Thymus (tissue), 11 donors: ENCODE measurements around the gene GRM1. TPM values are rescaled to one million over a fixed set of nuclear protein-coding genes. Genes with fewer than 3 reads are reported as not detected.

Source experiments
- DNase-seq, 9 donors: peaks; one replicate each; pipeline ENCODE4 v3.0.0-alpha.2; 2013; ENCODE audit warnings: low spot score in 9 of 9, low read depth in 6 of 9, missing footprints in 1 of 9
- H3K27ac ChIP-seq, 2 donors: one replicate each; pipeline ENCODE4 v1.5.1; 2013; ENCODE audit warnings: control low read depth in 1 of 2, low read depth in 1 of 2, low read length in 1 of 2, mild to moderate bottlenecking in 1 of 2, moderate library complexity in 1 of 2
- H3K27me3 ChIP-seq, 2 donors: one replicate each; pipeline ENCODE4 v1.5.1; 2013; ENCODE audit warnings: low read length in 1 of 2; ENCODE audit not compliant: control insufficient read depth in 2 of 2, insufficient read depth in 1 of 2
- H3K36me3 ChIP-seq, 2 donors: one replicate each; pipeline ENCODE4 v1.5.1; 2013; ENCODE audit warnings: low read length in 1 of 2, mild to moderate bottlenecking in 1 of 2, moderate library complexity in 1 of 2; ENCODE audit not compliant: control insufficient read depth in 2 of 2, insufficient read depth in 2 of 2
- H3K4me1 ChIP-seq, 2 donors: one replicate each; pipeline ENCODE4 v1.5.1; 2013; ENCODE audit warnings: low read length in 2 of 2; ENCODE audit not compliant: control insufficient read depth in 2 of 2, insufficient read depth in 2 of 2
- H3K4me3 ChIP-seq, 2 donors: one replicate each; pipeline ENCODE4 v1.5.1; 2013; ENCODE audit warnings: low read length in 2 of 2, control low read depth in 1 of 2, mild to moderate bottlenecking in 1 of 2
- H3K9me3 ChIP-seq, 2 donors: one replicate each; pipeline ENCODE4 v1.5.1; 2013; ENCODE audit warnings: low read length in 1 of 2, mild to moderate bottlenecking in 1 of 2; ENCODE audit not compliant: control insufficient read depth in 2 of 2, insufficient read depth in 1 of 2
- WGBS: extraction: QIAGEN DNeasy Blood & Tissue Kit; methylation state at CpG from one replicate; pipeline ENCODE4 v1.1.7; 2013; 5-methylcytosine and 5-hydroxymethylcytosine counted together
- polyA plus RNA-seq: library from polyadenylated mRNA; stranded (reverse); fragments of 200-250 nt; gene quantifications from one replicate; pipeline ENCODE4 v1.2.3, GENCODE V29; 2013
- total RNA-seq: library from RNA; stranded (reverse); fragments of 120-200 nt; gene quantifications from one replicate; pipeline ENCODE4 v1.2.4, GENCODE V29; 2013
- donor health status: healthy.

The GRM1 gene
- total and polyA plus RNA-seq, 2 donors: under 0.01 to 0.05 TPM

- H3K4me1 ChIP-seq: no peaks in the 10 kb centered on the region
- H3K4me3 ChIP-seq: no peak overlapping the region
- H3K27ac ChIP-seq: no peak overlapping the region
- H3K36me3 ChIP-seq: no peaks in the 10 kb centered on the region
- no peaks in the 10 kb centered on the region for H3K27me3 ChIP-seq
- no peak for DNase-seq
- peaks cover 0 to 3% of the 10 kb centered on the region in 2 donors for H3K9me3 ChIP-seq
Measured at GRCh38 chr6:146111881-146112450, 83.1 kb downstream of the GRM1 start.

GRCh38 chr6:146113084-146113623 is 84.3 kb downstream of the GRM1 start:
- no peaks in the 10 kb centered on the region for H3K36me3 ChIP-seq
- peaks cover 0 to 3% of the 10 kb centered on the region in 2 donors for H3K9me3 ChIP-seq
- no peak overlapping the region for H3K27ac ChIP-seq
- WGBS: 87% methylated on average over 5 of the region's 5 CpGs
- H3K4me1 ChIP-seq: no peaks in the 10 kb centered on the region
- no peak overlapping the region for H3K4me3 ChIP-seq
- H3K27me3 ChIP-seq: no peaks in the 10 kb centered on the region
- no peak for DNase-seq

DNA sequence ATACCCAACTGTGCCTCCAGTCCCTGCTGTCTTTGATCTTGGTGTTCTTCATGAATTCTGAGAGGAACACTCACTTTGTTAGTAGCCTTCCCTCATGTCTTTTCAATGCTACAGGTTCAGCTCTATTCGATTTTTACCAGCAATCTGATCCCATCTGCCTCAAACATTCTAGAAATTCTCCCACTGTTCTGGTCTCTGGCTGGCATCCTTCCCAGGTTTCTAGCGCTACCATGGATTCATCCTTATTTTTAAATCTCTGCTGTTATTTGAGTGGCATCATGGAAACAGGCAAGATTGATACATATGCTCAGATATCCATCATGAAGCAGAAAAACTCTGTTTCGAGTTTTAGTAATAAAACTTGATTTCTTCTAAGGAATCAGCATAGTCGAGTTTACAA is 94.8 kb downstream of the GRM1 start:
- H3K36me3 ChIP-seq: no peaks in the 10 kb centered on the region
- H3K27ac ChIP-seq: no peak overlapping the region
- 91% methylated on average over 4 of the region's 4 CpGs for WGBS
- H3K9me3 ChIP-seq: no peaks in the 10 kb centered on the region
- no peaks in the 10 kb centered on the region for H3K27me3 ChIP-seq
- no peak overlapping the region for H3K4me3 ChIP-seq
- DNase-seq: no peak
- no peaks in the 10 kb centered on the region for H3K4me1 ChIP-seq

DNA sequence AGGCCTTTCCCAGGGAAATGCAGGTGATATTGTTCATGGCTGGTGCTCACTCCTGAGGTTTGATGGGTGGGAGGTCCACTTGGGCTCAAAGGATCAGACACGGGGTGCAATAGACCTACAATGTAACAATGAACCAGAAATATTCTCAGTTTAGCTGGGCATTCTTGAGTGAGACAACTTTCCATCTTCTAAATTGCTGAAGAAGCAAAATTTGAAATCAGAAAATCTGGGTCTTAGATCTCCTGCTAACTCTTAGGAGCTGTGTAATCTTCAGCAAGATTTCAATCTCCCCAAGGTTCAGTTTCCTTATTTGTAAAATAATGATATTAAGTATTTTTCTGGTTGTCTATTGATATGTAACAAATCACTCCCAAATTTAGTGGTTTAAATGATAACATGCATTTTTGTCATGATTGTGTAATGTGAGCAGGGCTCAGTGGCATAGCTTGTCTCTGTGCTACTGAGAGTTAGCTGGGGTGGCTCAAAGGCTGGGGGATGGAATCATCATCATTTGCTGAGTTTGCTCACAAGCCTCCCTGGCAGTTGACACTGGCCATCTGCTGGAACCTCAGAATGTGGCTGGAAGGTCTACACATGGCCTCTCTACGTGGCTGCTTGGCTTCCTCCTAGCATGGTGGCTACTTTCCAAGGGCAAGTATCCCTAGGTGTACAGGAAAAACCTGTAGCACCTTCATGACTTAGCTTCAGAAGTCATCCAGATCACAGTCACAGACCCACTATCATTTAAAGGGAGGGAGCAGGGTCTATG is 98.8 kb downstream of the GRM1 start:
- Histone ChIP-seq H3K27me3 (no peaks in the 10 kb centered on the region), H3K27ac (no peak overlapping the region), H3K4me1 (no peaks in the 10 kb centered on the region), H3K9me3 (no peaks in the 10 kb centered on the region), H3K4me3 (no peak overlapping the region), H3K36me3 (no peaks in the 10 kb centered on the region)
- 75% methylated on average over 2 of the region's 2 CpGs for WGBS
- no peak for DNase-seq

DNA sequence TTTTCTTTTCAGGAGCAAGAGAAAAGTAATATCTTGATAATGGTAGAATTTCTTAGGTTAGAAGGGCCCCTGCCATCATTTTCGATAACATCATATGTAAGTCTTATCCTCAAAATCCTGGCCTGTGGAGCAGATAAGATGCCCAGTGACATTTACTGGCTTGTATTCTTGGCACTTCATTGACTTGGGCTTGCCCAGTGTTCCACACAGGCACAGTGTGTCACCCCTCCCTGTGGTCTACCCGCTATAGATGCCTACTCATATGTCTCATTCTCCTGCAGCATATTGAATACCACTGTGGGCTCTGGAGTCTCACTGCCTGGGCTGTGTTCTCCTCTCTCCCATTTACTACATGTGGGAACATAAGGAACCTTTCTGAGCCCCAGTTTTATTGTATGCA is 105.0 kb downstream of the GRM1 start:
- no peaks in the 10 kb centered on the region for H3K27me3 ChIP-seq
- H3K4me1 ChIP-seq: no peaks in the 10 kb centered on the region
- no peak overlapping the region for H3K27ac ChIP-seq
- no peaks in the 10 kb centered on the region for H3K9me3 ChIP-seq
- WGBS: 91% methylated on average over 2 of the region's 2 CpGs
- no peak overlapping the region for H3K4me3 ChIP-seq
- DNase-seq: no peak
- H3K36me3 ChIP-seq: no peaks in the 10 kb centered on the region

- Histone ChIP-seq H3K4me1 (no peaks in the 10 kb centered on the region), H3K27ac (no peak overlapping the region), H3K4me3 (no peak overlapping the region), H3K9me3 (no peaks in the 10 kb centered on the region), H3K36me3 (no peaks in the 10 kb centered on the region), H3K27me3 (no peaks in the 10 kb centered on the region)
- WGBS: 97% methylated on average over 2 of the region's 2 CpGs
- no peak for DNase-seq
Measured at GRCh38 chr6:146135167-146135566, 106.3 kb downstream of the GRM1 start.

- Histone ChIP-seq H3K4me1 (no peaks in the 10 kb centered on the region), H3K4me3 (no peak overlapping the region), H3K27me3 (no peaks in the 10 kb centered on the region), H3K36me3 (no peaks in the 10 kb centered on the region), H3K27ac (no peak overlapping the region), H3K9me3 (no peaks in the 10 kb centered on the region)
- WGBS: 100% methylated on average over 1 of the region's 1 CpG
- DNase-seq: no peak
Measured at GRCh38 chr6:146146836-146147235, 118.0 kb downstream of the GRM1 start.

- Histone ChIP-seq H3K9me3 (no peaks in the 10 kb centered on the region), H3K36me3 (no peaks in the 10 kb centered on the region), H3K4me3 (no peak overlapping the region), H3K4me1 (no peaks in the 10 kb centered on the region), H3K27me3 (no peaks in the 10 kb centered on the region), H3K27ac (no peak overlapping the region)
- WGBS: 77% methylated on average over 1 of the region's 1 CpG
- no peak for DNase-seq
Measured at GRCh38 chr6:146149770-146150169, 120.9 kb downstream of the GRM1 start.

GRCh38 chr6:146153040-146153758 is 124.3 kb downstream of the GRM1 start:
- Histone ChIP-seq H3K36me3 (no peaks in the 10 kb centered on the region), H3K27ac (no peak overlapping the region), H3K9me3 (no peaks in the 10 kb centered on the region), H3K4me3 (no peak overlapping the region), H3K4me1 (no peaks in the 10 kb centered on the region), H3K27me3 (no peaks in the 10 kb centered on the region)
- DNase-seq: no peak
- WGBS: 87% methylated on average over 4 of the region's 4 CpGs
